ENCODE measurements around the gene AK5.

- TF ChIP-seq RCOR1 (IDR thresholded peaks at IDR 0.05; ENCODE audit: low read depth, low read length) (no peak), MYC (IDR thresholded peaks at IDR 0.05; ENCODE audit: borderline replicate concordance, low read length) (no peak), CTCF (IDR thresholded peaks at IDR 0.05) (no peak), EP300 (IDR thresholded peaks at IDR 0.05) (no peak), NFE2L2 (conservative IDR thresholded peaks at IDR 0.05; ENCODE audit: low read length) (no peak)
Observed at GRCh38 chr1:77250126-77250525, 31.7 kb upstream of the AK5 start.

Measured in A549 (cell line).